Adipose tissue (tissue), 3 donors: ENCODE results near the gene INO80. TPM values are rescaled to one million over a fixed set of nuclear protein-coding genes. Genes with fewer than 3 reads are reported as not detected.
"Not testable (repeated sequence)": the region's sequence is repeated elsewhere in the genome, so short reads cannot be mapped to it uniquely, and the experiment has no call there.

Source experiments
- H3K27ac ChIP-seq: one replicate; pipeline ENCODE4 v1.5.1; 2013; ENCODE audit warnings: low read depth, low read length
- WGBS, 3 donors: extraction: QIAGEN DNeasy Blood & Tissue Kit; methylation state at CpG; one replicate each; pipeline ENCODE4 v1.1.7; 2013; 5-methylcytosine and 5-hydroxymethylcytosine counted together
- polyA plus RNA-seq, 3 donors: library from polyadenylated mRNA; stranded (reverse); fragments of 200-250 nt; gene quantifications; one replicate each; pipeline ENCODE4 v1.2.3, GENCODE V29; 2013
- donor health status: healthy with polysubstance abuse.
- donor health status: Bipolar disorder and iron deficiency.
- donor health status: healthy.

Gene INO80
- polyA plus RNA-seq, 3 donors, result 7.5 to 17.5 (median 13.4) TPM

DNA sequence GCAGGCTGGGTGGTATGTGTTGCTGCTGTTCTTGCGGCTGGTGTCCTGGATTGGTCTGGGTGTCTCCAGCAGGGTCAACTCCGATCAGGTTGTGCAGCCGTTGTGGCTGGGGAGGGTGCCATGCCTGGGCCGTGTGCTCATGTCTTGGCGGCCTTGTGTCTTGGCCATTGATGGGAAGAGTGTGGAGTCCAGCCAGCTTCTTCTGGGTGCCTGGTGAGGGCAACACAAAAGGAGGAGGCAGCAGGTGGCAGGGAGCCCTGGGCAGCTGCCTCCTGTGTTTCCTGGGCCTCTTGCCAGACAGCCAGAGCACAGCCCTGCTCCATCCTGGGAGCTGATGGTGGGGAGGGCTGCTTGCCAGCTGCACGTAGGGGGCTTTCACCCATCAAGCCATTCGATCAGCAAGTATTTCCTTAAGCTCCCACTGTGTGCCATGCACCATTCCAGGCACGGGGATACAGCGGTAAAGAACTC is 158.5 kb downstream of the INO80 start:
- 44 to 84% (median 72%) methylated on average over 9 of the region's 9 CpGs for WGBS, 3 donors
- no peak overlapping the region for H3K27ac ChIP-seq

- 89 to 98% (median 91%) methylated on average over 4 of the region's 4 CpGs for WGBS, 3 donors
- H3K27ac ChIP-seq, result no peak overlapping the region
These were observed 159.0 kb downstream of the INO80 start for GRCh38 chr15:40957041-40957555.

DNA sequence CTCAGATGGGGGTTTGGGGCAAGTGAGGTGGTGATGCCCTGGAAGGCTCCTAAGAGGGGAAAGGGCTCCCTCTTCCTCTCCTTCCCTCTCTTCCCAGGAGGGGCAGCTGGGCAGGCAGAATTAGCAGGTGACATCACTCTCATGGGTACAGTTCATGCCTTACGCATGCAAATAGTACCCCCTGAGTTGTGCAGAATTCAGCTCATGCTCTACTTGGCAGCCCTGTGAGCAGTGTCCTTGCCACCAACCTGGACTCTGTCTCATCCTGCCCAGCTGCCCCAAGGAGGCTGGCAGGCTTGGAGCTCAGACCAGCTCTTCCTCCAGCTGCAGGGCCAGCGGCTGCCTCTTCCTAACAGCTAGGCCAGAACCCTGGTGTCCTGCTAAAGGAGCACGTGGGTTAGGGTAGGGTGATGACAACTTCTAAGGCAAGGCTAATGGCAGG is 159.5 kb downstream of the INO80 start:
- H3K27ac ChIP-seq, result no peak overlapping the region
- WGBS, 3 donors, result 81 to 100% (median 96%) methylated on average over 3 of the region's 3 CpGs

DNA sequence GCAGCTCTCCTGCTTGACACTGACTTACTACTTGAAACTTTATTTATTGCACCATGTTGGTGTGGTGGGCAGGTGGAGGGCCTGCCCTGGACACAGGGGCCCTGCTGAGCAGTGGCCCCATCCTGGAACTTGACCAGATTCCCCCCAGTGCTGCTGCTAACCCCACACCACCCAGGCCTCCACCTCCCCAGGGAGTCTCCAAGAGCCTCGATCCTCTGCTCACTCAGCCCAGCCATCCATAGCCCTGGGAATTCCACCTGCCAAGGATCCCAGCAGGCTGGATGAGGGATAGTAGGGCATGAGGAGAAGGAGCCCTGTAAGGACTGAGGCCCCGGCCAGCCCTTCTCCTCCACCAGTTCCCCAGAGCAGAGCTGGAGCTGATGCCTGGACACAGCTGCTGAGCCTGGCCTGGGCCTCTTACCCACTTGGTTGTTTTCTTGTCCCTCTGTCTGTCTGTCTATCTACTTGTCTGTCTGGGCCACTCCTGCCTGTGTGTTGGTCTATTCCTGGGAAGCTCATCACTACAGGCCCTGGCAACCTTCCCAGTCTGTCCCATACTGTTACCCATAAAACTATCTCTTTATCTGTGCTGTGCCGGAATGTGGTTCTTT is 160.0 kb downstream of the INO80 start:
- H3K27ac ChIP-seq, result no peak overlapping the region
- 78 to 87% (median 78%) methylated on average over 3 of the region's 3 CpGs for WGBS, 3 donors

- no peak overlapping the region for H3K27ac ChIP-seq
- WGBS, 3 donors, result 85 to 93% (median 91%) methylated on average over 20 of the region's 20 CpGs
These were observed 160.8 kb downstream of the INO80 start for GRCh38 chr15:40955141-40955903.

GRCh38 chr15:40954158-40954848 is 161.8 kb downstream of the INO80 start:
- H3K27ac ChIP-seq, result not testable (repeated sequence)
- WGBS, 3 donors, result 65 to 73% (median 72%) methylated on average over 8 of the region's 8 CpGs

- no peak overlapping the region for H3K27ac ChIP-seq
- WGBS, 3 donors, result 4 to 11% (median 5%) methylated on average over 14 to 17 of the region's 17 CpGs
These were observed 162.4 kb downstream of the INO80 start for GRCh38 chr15:40953713-40954074.

DNA sequence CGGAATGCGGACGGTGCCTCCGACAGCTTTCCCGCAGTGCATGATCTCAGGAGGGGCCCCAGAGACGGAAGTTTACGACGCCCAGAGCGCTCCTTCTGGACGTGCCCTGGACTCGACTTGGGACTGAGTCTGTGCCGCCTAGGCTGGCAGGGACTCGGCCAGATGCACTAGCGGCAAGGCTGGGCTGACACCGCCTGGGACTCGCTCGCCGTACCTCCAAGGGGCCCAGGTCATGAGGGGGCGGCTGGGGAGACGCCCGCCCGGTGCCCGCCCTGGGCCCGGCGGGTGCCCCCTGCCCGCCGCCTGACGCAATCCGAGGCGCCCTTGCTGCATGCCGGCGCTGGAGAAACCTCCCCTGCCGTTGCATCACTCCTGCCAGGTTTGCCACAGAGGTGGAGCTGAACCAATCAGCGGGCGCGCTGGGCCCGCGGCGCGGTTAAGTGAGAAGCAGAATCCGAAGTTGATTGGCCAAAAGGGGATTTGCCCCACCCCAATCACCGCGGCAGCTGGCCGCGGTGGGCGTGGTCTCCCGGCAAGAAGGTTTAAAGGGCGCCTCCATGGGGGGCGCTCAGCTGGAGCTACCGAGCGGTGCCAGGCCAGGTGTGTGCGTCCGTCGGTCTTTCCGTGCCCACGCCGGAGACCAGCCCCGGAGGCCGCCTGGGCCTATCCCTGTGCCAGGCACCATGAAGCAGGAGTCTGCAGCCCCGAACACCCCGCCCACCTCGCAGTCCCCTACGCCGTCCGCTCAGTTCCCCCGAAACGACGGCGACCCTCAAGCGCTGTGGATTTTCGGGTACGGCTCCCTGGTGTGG is 163.0 kb downstream of the INO80 start, which contains the start of gene CHAC1:
Gene CHAC1 (plus strand): TSS at position 571 of the 812 bp plus-strand sequence. CDS start 113 bp downstream, at position 684.
- WGBS, 3 donors, result 1 to 2% (median 1%) methylated on average over 45 to 72 of the region's 72 CpGs
- no peak within 1 kb of the TSS for H3K27ac ChIP-seq

DNA sequence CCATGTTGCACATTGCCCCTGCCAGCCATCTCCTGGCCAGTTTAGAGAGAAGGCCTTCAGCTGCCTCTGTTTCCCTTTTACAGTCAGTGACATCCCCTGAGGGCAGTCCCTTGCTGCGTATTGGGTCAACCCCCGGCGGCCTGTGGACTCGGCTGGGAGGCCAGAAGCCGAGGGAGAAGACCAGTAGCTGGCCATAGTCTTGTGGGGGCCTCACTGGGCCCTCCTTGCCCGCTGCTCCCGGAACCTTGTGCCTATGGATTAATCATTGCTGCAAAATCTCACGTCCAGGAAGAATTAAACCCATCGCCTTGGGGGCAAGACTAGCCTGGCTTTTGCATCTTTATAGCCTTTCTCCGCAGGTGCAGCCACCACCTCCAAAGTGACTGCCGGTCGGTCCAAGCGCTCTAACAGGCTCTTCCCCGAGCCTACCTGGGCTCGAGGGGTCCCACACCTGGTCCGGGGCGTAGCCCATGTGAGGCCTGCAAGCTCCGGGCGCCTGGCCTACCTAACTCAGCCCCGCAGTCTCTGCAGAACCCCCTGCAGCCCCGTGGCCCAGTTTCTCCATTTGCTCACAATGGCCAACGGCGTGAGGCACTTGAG is 163.7 kb downstream of the INO80 start:
- 50 to 59% (median 52%) methylated on average over 23 of the region's 23 CpGs for WGBS, 3 donors
- no peak overlapping the region for H3K27ac ChIP-seq

- H3K27ac ChIP-seq, result no peak overlapping the region
- WGBS, 3 donors, result 83 to 88% (median 85%) methylated on average over 4 of the region's 4 CpGs
These were observed 164.3 kb downstream of the INO80 start for GRCh38 chr15:40951764-40952163.

DNA sequence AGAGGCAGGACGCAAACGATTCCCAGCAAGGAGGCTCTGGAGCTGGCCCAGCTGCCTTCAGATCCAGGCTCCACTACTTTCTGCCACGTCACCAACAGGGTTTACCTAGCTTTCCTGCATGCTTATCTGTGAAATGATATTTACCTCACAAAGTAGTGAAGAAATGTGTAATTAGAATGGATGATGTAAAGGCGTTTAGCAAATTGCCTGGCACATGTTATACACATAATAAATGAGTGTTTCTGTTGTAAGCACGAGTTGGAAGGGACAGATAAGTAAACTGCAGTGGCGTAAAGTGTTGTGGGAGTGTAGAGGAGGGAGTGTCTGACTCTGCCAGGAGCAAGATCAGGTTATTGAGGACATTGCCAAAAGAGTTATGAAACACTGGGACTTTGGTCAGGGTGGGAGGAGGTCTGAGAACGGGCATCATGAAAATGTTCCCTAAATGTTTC is 166.3 kb downstream of the INO80 start:
- 20 to 53% (median 50%) methylated on average over 7 of the region's 7 CpGs for WGBS, 3 donors
- H3K27ac ChIP-seq, result no peak overlapping the region

DNA sequence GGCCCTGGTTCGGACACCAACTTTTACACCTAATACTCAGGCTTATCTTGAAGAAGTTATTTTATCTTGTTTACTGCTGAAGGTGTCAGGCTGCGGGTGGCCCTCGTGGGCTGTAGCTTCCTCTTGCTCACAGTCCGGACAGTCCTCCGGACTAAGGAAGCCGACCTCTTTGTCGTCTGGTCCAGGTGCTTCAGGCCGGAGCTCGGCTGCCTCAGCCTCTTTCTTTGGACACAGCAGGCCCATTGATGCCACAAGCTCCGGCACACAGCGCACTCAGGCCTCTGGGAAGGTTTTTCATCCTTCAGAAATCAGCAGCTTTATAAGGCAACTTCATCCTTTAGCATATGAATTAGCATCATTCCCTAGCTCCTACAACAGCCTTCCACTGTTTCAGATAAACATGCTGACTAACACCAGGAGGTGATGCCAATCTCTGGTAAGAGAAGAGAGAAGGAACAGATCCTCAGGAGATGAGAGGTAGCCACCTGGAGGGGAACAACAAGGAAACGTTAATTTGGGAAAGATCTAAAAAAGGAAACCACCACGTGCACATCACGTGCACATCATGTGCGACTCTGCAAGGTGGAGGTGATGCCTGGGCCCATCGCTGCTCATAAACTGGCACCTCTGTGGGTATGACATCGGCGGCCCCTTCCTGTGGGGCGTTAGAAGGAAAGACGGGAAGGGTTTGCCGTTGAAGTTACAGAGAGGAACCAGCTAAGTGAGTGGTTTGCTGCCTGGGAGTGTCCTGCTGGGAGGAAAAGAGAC is 167.2 kb downstream of the INO80 start:
- WGBS, 3 donors, result 60 to 83% (median 63%) methylated on average over 21 of the region's 21 CpGs
- H3K27ac ChIP-seq, result no peak overlapping the region

DNA sequence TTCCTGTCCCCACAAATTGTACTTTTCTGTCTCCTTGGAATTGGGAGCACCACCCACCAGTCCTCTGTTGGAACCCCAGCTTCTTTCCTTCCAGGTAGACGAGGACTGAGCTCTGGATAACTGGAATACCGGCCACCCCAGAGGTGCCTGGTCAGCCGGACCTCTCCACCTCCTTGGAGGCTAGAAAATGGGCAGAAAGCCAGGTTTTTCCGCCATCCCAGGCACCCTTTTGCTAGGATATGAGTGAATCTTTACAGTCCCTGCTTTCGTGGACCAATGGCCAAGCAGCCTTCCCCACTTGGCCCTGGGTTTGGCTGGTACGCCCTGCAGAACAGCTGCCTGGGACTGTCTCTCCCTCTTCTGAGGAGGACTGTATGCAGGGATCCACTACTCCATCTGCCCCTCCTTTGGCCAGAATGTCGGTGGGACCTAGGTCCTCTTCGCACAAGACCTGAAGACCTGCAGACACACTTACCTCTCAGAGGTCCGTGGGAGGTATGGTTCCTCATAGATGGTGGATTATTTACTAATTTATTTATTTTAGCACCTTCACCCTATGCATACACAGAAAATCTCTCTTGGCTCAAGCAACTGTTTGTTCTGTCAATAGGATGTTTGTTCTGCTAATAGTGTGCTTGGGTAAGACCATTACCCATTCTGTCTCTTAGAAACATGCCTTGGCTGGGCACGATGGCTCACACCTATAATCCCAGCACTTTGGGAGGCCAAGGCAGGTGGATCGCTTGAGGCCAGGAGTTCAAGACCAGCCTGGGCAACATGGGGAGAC is 171.4 kb downstream of the INO80 start:
- WGBS, 3 donors, result 56 to 95% (median 94%) methylated on average over 11 of the region's 11 CpGs
- no peak overlapping the region for H3K27ac ChIP-seq

GRCh38 chr15:40943764-40944365 is 172.2 kb downstream of the INO80 start:
- H3K27ac ChIP-seq, result no peak overlapping the region
- 90 to 95% (median 91%) methylated on average over 9 of the region's 9 CpGs for WGBS, 3 donors

GRCh38 chr15:40942878-40943277 is 173.2 kb downstream of the INO80 start:
- no peak overlapping the region for H3K27ac ChIP-seq
- WGBS, 3 donors, result 71 to 72% (median 72%) methylated on average over 12 of the region's 12 CpGs

DNA sequence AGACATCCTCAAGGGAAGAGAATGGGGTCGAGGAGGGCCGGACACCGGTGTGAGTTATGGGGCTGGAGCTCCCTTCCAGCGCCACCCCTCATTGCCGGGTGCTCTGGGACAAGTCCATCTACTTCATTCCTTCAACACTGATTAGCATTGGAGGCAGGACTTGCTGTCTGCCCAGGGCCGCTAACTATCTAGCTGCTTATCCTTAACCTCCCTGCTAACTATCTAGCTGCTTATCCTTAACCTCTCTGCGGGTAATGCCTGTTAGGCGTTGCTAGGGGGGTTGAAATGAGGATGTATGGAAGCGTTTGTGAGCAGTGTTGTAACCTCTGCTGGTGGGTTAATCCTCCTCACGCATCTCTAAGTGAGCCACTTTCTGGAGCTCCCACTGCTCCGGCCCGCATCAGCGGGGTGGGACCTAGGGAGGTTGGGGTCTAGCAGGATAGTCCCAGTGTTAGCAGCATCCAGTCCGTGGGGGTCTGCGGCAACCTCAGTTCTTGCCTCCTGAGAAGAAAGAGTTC is 173.7 kb downstream of the INO80 start:
- WGBS, 3 donors, result 24 to 45% (median 28%) methylated on average over 15 of the region's 15 CpGs
- H3K27ac ChIP-seq, result no peak overlapping the region
